HG03354 (cell line): Measurements from ENCODE around the gene INMT.

Experiments used
- ATAC-seq: cut with Tn5 transposase; IDR thresholded peaks from one replicate; pipeline ENCODE4 v1.9.1; 2021; ENCODE audit warnings: mild to moderate bottlenecking; ENCODE audit not compliant: unreplicated experiment, poor library complexity, severe bottlenecking

The INMT gene

DNA sequence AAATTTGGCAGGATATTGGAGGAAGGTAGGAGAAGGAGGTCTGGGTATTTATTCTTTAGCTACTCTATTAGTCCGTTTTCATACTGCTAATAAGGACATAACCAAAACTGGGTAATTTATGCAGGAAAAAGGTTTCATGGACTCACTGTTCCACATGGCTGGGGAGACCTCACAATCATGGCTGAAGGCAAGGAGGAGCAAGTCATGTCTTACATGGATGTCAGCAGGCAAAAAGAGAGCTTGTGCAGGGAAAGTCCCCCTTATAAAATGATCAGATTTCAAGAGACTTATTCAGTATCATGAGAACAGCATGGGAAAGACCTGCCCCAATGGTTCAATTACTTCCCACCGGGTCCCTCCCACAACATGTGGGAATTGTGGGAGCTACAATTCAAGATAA, 1.9 kb upstream of the INMT start:
- no peak for ATAC-seq

DNA sequence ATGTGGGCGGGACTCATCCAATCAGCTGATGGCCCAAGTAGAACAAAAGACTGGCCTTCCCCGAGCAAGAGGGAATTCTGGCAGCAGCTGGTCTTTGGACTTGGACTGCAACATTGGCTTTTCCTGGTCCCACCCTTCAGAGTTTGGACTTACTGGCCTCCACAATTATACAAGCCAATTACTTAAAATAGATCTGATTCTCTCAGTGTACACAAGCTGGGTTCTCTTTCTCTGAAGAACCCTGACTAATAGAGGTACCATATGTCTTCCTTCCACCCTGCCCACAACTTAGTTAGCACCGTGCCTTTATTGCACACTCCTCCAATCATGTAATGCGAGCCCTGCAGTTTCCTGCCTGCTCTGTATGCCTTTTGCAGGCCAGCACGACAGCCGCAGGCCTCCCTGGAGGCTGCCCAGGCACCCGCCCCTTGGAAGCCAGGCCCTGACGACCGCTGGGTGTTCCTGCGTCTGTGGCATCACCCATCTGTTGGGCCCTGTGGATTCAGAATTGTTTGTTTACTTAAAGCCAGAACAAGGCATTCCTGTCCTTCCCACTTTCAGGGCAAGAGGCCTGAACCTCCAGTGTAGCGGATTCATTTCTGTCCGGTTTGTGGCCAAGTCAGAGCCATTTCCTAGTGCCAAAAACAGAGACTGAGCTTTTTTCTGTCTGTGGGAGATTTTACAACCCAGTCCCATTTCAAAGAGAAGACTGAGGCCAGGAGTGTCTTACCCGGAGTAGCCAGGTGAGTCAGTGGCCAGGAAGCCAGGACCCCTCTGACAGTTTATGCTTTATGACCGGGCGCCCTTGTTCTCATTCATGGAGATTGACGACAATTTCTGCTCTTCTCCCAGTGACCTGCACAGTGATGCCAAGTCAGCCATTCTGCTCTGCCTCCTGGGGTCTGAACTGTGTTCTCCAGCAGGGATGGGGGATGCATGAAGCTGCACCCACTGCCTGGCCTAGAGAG, 968 bp upstream of the INMT start:
- ATAC-seq = no peak

DNA sequence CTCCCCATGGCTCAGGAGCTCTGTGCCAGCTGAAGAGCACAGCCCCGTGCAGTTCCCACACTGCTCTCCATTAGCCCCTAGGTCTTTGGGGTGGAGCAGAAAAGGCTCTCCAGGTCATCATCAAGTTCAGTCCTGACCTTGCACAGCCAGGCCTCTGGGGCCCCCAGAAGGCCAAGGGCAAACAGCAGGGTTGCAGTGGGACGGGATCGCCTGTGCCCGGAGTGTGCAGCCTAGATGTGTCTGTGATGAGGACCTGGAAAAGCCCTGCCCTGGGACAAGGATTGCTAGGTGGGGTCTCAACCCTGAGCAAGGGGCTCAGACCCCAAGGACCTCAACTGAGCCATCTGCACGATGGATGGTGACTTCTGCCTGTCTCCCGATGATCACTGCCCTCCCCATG, 549 bp downstream of the INMT start:
- ATAC-seq = no peak

DNA sequence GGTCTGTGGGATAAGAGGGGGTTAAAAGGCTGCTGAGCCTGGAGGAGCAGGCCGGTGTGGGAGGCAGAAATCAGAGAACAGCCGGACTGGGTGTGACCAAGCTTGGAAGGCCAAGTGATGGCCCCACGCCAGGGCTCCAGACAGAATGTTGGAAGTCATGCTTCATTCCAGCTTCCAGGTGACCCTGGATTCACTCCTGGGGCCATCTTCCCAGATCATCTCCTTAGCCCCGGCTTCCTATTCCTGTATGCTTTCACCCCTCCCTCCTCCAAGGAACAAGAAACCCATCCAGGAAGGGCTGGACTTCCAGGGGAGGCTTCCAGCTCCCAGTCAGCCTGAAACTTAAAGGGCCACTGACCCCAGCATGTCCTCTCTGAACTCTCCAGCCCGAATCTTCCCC, 1.0 kb downstream of the INMT start:
- no peak for ATAC-seq

DNA sequence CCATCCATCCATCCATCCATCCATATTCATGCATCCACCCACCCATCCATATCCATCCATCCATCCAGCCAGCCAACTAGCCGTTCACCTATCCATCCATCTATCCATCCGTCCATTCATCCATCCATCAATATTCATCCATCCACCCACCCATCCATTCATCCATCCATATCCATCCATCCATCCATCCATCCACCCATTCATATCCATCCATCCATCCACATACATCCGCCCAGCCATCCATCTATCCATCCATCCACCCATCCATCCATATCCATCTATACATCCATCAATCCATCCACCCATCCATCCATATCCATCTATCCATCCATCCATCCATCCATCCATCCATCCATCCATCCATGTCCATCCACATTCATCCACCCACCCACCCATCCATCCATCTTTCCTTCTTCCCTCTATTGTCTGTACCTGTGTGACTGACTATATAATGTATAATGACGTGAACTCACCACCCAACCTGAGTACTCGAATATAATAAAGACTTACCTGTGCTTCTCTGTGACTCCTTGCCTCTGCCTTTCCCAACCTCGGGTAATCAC, 2.5 kb downstream of the INMT start:
- ATAC-seq = no peak

DNA sequence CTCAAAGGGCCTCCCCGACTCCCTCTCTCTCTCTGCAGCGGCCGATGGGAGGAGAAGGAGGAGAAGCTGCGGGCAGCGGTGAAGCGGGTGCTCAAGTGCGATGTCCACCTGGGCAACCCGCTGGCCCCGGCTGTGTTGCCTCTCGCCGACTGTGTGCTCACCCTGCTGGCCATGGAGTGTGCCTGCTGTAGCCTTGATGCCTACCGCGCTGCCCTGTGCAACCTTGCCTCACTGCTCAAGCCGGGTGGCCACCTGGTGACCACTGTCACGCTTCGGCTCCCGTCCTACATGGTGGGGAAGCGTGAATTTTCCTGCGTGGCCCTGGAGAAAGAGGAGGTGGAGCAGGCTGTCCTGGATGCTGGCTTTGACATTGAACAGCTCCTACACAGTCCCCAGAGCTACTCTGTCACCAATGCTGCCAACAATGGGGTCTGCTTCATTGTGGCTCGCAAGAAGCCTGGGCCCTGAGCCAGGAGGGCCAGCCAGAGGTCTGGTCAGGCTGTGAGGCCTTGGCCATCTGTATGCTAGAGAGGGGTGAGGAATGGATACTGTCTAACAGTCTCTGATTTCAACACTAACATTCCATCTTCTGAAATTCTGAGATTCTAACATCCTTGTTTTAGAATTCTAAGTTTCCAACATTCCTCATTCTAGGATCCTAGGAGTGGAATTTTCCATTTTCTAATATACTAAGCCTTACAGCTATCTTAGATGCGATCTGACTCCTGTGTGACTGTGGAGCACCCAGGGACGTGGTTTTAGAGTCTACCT, 3.6 kb downstream of the INMT start:
- ATAC-seq = no peak

DNA sequence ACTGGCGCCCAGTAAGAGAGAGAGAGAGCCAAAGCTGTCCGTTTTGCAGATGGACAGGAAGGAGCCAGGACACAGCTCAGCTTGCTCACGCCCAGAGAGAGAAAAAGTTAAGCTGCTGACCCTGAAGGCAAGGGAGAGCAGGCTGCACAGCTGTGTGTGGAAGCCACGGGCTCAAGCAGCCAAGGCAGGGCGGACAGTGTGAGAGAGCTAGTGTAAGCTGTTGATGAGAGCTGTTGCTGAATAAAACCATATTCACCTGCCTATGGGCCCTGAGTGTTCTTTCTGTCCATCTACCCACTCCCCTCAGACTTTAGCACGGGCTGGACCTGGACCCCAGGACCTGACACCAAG, 5.4 kb downstream of the INMT start:
- ATAC-seq = no peak

DNA sequence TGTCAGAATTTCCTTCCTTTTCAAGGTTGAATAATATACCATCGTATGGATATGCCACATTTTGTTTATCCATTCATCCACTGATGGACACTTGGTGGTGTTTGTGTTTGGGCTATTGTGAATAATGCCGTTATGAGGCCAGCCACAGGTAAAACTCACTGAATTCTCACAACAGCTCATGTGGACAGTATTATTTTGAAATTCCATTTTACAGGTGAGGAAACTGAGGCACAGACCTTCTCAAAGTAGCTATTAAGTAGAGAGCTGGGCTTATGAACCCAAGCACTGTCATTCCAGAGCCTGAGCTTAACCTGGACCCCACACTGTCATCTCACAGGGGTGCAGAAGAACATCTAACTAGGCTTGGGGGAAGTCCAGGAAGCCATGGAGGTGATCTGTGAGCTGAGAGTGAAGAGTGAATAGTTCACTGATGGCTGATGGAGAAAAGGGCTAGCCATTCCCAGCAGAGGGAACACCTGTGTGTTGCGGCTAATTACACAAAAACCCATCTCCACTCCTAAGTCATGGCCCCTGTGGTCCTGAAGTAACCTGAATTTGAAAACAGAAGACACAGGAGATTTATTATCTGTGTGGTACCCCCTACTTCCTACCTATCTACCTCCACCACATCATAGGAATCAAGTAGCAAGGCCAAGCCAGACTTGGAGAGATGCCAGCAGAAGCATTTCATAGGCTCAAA, 8.7 kb downstream of the INMT start:
- no peak for ATAC-seq

DNA sequence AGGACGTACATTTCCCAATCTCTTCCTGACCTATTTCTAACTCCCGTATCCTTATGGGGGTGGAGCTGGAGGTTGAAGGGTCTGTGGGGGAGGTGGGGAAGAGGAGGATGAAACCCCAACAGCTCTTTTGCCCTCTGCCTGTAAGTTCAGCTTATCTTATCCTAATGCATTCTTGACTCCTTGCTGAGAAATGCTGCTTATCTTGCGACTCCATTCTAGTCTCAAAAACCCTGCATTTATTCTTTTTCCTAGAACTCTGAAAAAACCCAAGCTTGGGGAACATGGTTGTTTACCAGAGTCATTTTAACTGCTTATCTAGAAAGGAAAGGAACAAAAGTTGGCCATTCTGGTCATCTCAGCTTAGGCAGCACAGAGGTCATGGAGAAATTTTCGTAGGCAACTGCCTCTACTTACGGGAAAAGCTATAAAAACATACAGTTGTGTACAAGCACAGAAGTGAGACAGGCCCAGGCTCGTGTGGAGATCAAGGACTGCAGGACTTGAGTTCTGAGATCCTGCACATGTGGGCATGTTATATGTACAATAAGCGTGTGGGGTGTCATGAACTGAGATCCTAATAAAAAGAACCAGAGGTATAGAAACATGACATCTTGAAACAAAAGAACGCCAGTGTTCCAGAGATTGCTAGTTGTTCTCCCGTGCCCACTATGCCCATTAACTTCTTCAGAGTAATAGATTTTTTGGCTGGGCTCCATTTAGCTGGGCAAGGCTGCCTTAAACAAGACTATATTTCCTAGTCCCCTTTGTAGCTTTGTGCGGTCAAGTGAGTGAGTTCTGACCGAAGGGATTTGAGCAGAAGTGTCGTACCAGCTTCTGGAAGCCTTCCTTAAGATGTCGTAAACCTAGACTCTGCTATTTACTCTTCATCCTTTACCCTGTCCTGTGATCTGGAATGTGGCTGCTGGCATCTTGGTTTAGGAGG, 9.6 kb downstream of the INMT start:
- no peak for ATAC-seq

DNA sequence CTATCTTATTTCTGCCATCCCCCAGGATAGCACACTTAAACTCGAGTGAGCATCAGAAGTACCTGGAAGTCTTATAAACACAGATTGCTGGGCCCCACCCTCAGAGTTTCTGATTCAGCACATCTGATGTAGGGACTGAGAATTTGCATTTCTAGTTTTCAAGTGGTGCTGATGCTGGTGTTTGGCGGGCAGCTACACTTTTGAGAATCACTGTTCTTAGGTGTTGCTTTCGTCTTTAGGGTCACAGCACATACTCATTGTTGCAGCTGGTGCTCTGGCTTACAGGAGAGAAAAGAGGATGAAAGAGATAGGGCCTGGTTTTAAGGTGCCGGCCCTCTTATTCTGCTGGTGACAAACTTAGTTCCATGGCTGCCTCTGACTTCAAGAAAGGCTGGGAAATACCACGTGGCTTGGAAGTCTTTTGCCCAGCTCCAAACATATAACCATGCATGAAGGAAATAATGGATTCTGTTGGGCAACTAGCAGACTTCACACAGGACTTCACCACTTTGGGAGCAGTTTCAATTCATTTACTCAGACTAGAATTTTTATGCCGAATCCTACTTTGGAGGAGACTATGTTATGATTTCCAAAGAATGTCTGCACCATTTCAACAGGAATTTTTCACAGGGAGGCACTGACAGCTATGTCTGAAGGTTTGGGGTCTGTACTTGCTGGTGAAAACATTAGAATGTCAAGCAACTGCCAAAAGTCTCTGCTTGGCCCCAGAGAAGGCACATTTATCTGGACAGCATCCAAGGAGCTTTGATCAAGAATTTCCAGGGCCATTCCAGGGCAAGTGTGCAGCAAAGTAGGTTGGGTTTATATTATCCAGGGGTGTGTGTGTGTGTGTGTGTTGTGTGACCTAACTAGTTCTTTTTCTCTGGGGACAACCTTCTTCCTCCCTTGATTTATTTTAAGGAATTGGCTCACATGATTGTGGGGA, 12.4 kb downstream of the INMT start:
- peak; percentile 79 for ATAC-seq

DNA sequence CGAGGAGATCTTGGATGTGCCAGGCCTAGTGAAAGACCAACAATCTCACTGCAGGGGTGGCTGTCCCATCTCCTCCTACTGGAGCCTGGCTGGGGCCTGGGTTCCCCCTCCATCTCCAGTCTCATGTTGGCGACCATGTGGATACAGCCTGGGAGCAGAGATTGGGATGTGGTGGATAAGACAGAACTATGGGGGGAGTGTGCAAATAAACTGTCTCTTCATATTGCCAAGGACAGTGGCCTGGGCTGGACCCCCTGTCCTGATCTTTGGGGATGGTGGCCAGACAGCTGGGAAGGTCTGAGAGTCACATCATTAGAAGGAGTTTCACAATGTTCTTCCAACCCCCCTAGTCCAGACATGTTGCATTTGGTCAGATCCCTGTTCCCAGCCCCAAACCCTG, 13.5 kb downstream of the INMT start:
- ATAC-seq = no peak

DNA sequence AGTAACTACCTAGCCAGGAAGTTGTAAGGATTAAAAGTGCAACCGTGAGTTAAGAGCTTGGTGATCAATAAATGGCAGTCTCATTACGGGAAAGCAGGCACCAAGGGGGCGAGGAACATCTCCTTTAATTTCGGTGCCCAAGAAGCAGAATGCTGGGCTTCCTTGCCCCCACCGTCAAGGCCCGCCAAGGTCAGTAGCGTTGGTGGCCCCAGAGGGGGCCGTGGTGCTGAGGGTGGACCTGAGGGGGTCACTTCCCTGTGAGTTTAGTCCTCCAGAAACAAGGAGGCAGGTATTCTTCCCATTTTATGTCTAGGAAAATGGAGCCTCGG, 18.9 kb downstream of the INMT start:
- no peak for ATAC-seq

DNA sequence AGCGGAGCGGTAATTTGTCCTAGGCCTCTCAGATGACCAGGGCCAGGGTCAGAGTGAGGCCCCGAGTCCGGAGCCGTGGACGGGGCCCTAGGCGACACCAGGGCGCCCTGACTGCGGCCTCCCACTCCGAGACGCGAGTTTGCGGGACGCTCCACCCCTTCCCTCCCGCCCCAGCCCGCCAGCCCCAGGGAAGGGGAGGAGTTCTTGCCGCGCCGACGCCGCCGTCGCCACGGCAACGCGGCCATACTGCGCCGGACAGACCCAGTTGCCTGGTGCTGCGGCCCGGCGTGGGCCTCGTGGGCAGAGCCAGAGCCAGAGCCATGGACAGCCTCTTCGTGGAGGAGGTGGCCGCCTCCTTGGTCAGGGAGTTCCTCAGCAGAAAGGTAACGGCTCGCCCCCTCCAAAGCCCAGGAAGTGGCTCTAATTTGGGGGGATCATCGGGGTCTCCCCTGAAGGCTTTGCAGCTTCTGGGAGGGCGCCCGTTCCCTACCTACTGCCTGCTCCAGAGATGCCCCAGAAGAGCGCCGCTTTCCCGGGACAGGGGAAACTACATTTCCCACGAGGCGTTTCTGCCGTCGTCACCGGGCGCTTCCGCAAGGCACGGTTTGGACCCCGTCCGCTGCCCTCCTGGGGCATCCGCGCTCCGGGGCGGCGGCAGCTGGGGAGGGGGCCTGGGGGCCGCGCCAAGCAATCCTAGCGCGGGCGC, 19.4 kb downstream of the INMT start, which contains the start of gene MINDY4:
MINDY4 (plus strand) TSS at position 244 of the 706 bp plus-strand sequence; CDS start at position 321, 77 bp downstream.
- ATAC-seq = peak; percentile 92

DNA sequence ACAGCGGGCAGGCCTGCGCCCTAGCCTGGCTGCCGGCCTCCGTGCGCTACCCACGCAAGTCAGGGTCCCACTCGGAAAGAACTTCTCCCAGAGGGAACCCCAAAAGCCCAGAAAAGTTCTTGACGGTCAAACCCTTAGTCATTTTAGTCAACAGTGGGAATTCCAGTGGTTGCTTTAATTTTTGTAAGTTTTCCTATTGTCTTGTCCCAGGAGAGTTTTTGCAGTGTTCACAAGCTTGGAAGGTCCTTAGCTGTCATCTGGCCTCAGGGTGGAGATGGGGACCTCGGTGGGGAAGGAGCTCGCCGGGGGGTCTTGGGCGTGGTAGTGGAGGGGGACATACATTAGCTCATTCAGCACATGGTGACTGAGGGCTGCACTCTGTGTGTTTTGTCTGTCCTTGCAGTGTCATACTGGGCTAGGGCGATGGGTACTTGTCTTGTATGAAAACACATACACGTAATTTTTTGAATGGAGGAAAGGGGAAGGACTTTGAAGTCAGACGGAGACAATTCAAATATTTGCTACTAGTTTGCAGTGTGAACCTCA, 20.0 kb downstream of the INMT start:
- ATAC-seq = peak; percentile 29

DNA sequence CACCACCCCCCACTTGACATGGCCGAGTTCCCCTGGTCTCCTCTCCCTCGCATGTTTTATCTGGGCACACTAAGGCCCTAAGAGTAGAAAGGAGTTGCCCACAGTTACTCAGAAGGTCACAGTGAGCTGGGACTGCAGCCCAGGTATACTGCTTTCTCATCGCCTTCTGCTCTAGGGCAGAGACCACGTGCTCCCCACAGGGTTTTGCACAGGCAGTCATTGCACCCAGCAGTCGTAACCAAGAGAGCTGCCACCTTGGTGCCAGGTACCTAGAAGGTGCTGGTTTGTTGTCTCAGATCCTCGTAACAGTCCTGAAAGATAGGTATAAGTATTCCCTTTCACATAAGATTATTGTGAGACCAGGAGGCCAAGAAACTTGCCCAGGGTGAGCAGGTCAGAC, 21.0 kb downstream of the INMT start:
- no peak for ATAC-seq

DNA sequence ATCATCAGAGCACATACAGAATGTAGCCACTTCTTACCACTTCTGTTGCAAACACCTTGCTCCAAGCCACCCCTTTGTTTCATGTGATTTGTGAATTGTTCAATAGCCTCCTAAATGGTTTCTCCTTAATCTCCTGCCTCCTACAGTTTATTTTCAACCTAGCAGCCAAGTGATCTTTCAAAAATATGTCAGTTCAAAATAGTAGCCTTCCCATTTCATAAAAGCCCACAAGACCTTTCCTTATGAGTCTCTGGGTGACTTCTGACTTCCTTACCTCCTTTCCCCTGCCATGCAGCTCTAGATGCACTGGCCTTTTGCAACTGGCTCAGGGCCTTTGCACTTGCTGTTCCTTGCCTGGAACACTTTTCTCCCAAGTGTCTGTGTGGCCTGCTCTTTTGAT, 24.1 kb downstream of the INMT start:
- no peak for ATAC-seq

DNA sequence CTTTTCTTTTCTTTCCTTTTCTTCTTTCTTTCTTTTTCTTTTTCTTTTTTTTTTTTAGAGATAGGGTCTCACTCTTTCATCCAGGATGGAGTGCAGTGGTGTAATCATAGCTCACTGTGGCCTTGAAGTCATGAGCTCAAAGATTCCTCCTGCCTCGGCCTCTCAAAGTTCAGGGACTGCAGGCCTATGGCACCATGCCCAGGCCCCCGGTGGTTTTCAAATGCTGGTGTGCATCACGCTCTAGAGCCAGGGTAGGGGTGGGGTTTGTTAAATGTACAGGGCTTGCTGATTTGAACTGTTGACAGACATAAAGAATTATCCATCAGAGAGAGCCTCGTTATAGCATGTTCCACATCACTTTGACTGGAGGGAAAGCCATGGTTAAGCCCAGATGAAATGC, 25.0 kb downstream of the INMT start:
- no peak for ATAC-seq
